Smooth muscle cell (in vitro differentiated cells): ENCODE measurements around the gene SSH2. TPM values are rescaled to one million over a fixed set of nuclear protein-coding genes. Genes with fewer than 3 reads are reported as not detected.
"Not testable (repeated sequence)": the region's sequence is repeated elsewhere in the genome, so short reads cannot be mapped to it uniquely, and the experiment has no call there.

Experiments
- DNase-seq: peaks from one replicate; lab custom pipeline; 2025; ENCODE audit not compliant: unreplicated experiment; lab: John Stamatoyannopoulos, UW
- H2AFZ ChIP-seq: fragments of 200-600 bp; sonication (generic); 2 replicates; pipeline ENCODE4 v1.6.0; 2016; ENCODE audit warnings: antibody characterized with exemption, low read depth, mild to moderate bottlenecking
- H3F3A ChIP-seq: fragments of 200-600 bp; sonication (generic); 2 replicates; pipeline ENCODE4 v1.6.0; 2017; ENCODE audit warnings: antibody characterized with exemption, low read depth
- H3K27ac ChIP-seq: fragments of 200-600 bp; sonication (generic); 2 replicates; pipeline ENCODE4 v1.5.1; 2016; ENCODE audit warnings: low read depth, mild to moderate bottlenecking
- H3K27me3 ChIP-seq: fragments of 200-600 bp; sonication (generic); 2 replicates; pipeline ENCODE4 v1.6.1; 2016; ENCODE audit warnings: low read depth, mild to moderate bottlenecking
- H3K36me3 ChIP-seq: fragments of 200-600 bp; sonication (generic); 2 replicates; pipeline ENCODE4 v1.5.1; 2016; ENCODE audit warnings: low read depth
- H3K4me1 ChIP-seq: fragments of 200-600 bp; sonication (generic); 2 replicates; pipeline ENCODE4 v1.5.1; 2016; ENCODE audit warnings: low read depth
- H3K4me2 ChIP-seq: fragments of 200-600 bp; sonication (generic); 2 replicates; pipeline ENCODE4 v1.6.0; 2016; ENCODE audit warnings: mild to moderate bottlenecking
- H3K4me3 ChIP-seq: fragments of 200-600 bp; sonication (generic); 2 replicates; pipeline ENCODE4 v1.5.1; 2016; ENCODE audit warnings: mild to moderate bottlenecking
- H3K79me2 ChIP-seq: fragments of 200-600 bp; sonication (generic); 2 replicates; pipeline ENCODE4 v1.6.0; 2016; ENCODE audit warnings: low read depth, mild to moderate bottlenecking
- H3K9ac ChIP-seq: fragments of 200-600 bp; sonication (generic); 2 replicates; pipeline ENCODE4 v1.6.0; 2016; ENCODE audit warnings: low read depth
- H3K9me3 ChIP-seq: fragments of 200-600 bp; sonication (generic); replicated peaks from 2 replicates; pipeline ENCODE4 v1.5.1; 2016; ENCODE audit warnings: low read depth
- H4K20me1 ChIP-seq: fragments of 200-600 bp; sonication (generic); 2 replicates; pipeline ENCODE4 v1.6.0; 2016; ENCODE audit warnings: low read depth
- CTCF ChIP-seq: fragments of 200-600 bp; sonication (generic); IDR thresholded peaks from 2 replicates; pipeline ENCODE4 v1.5.1; 2017; ENCODE audit warnings: borderline replicate concordance, mild to moderate bottlenecking, antibody characterized with exemption; ENCODE audit not compliant: insufficient read depth, poor library complexity, severe bottlenecking
- WGBS: methylation state at CpG from one replicate; pipeline ENCODE4 v1.1.7; 2016; ENCODE audit warnings: low lambda C conversion rate; 5-methylcytosine and 5-hydroxymethylcytosine counted together
- polyA plus RNA-seq: library from polyadenylated mRNA; unstranded; fragments of >200 nt; fragmentation: Nextera tagmentation; extraction: Ambion mirVana; gene quantifications from 2 replicates; pipeline ENCODE4 v1.2.1, GENCODE V29; 2016
- total RNA-seq: library from RNA; depleted of rRNA; stranded (reverse); fragments of >200 nt; gene quantifications from 2 replicates; pipeline ENCODE4 v1.2.3, GENCODE V29; 2014

The SSH2 gene
- total and polyA plus RNA-seq, 2 experiments from 2014 or later: 9.7 to 10.4 TPM

DNA sequence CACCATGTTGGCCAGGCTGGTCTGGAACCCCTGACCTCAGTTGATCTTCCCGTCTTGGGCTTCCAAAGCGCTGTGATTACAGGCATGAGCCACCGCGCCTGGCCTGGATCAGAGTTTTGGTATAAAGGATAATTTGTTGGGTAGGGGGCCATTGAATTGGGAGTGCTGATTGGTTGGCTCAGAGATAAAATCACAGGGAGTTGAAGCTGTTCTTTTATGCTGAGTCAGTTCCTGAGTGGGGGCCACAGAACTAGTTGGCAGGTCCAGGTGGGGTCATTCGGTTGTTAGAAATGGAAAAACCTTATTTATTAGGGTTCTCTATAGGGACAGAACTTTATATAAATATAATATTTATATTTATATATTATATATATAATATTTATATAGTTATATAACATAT, 147.1 kb downstream of the SSH2 start:
- no peak for TF ChIP-seq CTCF
- Histone ChIP-seq H3K4me1 (peaks cover 6% of the 10 kb centered on the region), H3K27ac (no peak overlapping the region), H3K36me3 (no peaks in the 10 kb centered on the region), H3K4me3 (no peak overlapping the region), H3K9ac (no peak overlapping the region), H3K27me3 (no peaks in the 10 kb centered on the region), H2AFZ (no peak overlapping the region), H3K4me2 (no peak overlapping the region), H3K9me3 (no peaks in the 10 kb centered on the region), H4K20me1 (no peaks in the 10 kb centered on the region), H3K79me2 (no peaks in the 10 kb centered on the region), H3F3A (no peaks in the 10 kb centered on the region)
- DNase-seq: no peak
- WGBS: 98% methylated on average over 5 of the region's 5 CpGs

DNA sequence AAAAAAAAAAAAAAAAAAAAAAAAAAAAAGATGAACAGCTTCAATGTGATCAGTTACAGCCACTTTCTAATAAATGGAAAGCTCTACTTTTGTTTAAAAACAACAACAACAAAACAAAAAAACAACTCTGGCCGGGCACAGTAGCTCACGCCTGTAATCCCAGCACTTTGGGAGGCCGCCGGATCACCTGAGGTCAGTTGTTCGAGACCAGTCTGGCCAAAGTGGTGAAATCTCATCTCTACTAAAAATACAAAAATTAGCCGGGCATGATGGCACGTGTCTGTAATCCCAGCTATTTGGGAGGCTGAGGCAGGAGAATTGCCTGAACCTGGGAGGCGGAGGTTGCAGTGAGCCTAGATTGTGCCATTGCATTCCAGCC, 150.2 kb downstream of the SSH2 start:
- WGBS: 91% methylated on average over 8 of the region's 8 CpGs
- H2AFZ ChIP-seq, H3K9me3 ChIP-seq, H3K27ac ChIP-seq, H4K20me1 ChIP-seq, H3K79me2 ChIP-seq, DNase-seq, H3K27me3 ChIP-seq, H3K4me1 ChIP-seq, H3K36me3 ChIP-seq, H3K9ac ChIP-seq, H3F3A ChIP-seq, H3K4me3 ChIP-seq, H3K4me2 ChIP-seq: not testable (repeated sequence)

DNA sequence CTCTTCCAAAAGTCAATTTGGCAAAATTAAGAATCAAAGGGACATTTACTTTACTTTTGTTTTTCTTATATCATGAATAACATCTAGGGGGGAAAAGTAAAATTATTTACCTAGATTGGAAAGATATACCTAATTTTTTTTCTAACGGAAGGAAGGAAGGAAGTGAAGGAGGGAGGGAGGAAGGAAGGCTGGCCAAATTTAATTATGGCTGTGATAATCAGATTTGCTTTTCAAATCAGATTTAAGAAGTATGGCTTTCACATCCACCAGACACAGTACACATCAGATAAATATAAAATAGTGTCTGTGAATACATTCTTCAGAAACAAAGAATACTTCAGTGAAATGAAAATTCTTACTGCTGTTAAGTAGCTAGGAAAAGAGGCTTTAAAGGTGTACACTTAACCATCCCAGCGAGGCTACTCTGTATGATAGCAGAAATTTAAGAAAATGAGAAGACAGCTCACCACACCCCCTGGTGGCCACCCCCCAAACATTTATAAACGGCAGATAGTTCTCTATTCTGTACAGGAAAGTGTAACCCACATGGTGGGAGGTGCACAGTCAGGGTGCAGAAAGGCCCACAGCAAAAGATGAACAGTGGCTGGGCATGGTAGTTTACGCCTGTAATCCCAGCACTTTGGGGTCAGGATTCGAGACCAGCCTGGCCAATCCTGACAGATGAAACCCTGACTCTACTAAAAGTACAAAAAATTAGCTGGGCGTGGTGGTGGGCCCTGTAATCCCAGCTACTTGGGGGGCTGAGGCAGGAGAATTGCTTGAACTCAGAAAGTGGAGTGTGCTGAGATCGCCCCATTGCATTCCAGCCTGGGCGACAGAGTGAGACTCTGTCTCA, 150.8 kb downstream of the SSH2 start:
- TF ChIP-seq CTCF: peak; percentile 82
- WGBS: 74% methylated on average over 8 of the region's 8 CpGs
- no peak overlapping the region for H3K4me3 ChIP-seq
- peak; percentile 10 for DNase-seq
- no peaks in the 10 kb centered on the region for H4K20me1 ChIP-seq
- no peak overlapping the region for H2AFZ ChIP-seq
- H3K27ac ChIP-seq: no peak overlapping the region
- no peaks in the 10 kb centered on the region for H3F3A ChIP-seq
- H3K4me2 ChIP-seq: no peak overlapping the region
- H3K79me2 ChIP-seq: no peaks in the 10 kb centered on the region
- H3K9me3 ChIP-seq: no peaks in the 10 kb centered on the region
- no peak overlapping the region for H3K9ac ChIP-seq
- no peaks in the 10 kb centered on the region for H3K4me1 ChIP-seq
- H3K36me3 ChIP-seq: no peaks in the 10 kb centered on the region
- H3K27me3 ChIP-seq: no peaks in the 10 kb centered on the region

DNA sequence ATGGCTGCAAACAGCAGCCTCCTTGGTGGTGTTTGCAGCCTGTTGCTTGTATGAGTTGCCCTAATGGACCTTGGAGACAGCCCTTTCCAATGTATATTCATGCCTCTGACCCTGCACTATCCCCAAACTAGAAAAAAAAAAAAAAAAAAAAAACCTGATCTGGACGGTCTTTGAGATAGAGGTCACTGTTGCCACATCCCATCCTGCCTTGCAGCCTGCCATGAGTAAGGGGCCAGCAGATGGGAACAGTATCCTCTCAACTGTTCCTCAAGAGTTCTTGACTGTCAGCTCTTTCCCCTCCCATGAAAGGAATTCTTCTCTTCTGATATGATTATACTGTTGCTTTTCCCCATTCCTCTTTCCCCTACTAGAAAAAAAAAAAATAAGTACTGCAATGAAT, 152.4 kb downstream of the SSH2 start:
- Histone ChIP-seq H3K4me1 (no peaks in the 10 kb centered on the region), H3K4me3 (no peak overlapping the region), H3K79me2 (no peaks in the 10 kb centered on the region), H3K27me3 (no peaks in the 10 kb centered on the region), H2AFZ (no peak overlapping the region), H3F3A (no peaks in the 10 kb centered on the region), H3K36me3 (no peaks in the 10 kb centered on the region), H4K20me1 (no peaks in the 10 kb centered on the region), H3K4me2 (no peak overlapping the region), H3K9ac (no peak overlapping the region), H3K27ac (no peak overlapping the region), H3K9me3 (no peaks in the 10 kb centered on the region)
- WGBS: 67% methylated on average over 1 of the region's 1 CpG
- TF ChIP-seq CTCF: no peak
- DNase-seq: no peak
